ENCODE measurements around the gene TXN. TPM values are rescaled to one million over a fixed set of nuclear protein-coding genes. Genes with fewer than 3 reads are reported as not detected.
"Not testable (repeated sequence)": the region's sequence is repeated elsewhere in the genome, so short reads cannot be mapped to it uniquely, and the experiment has no call there.

Gene TXN
- total RNA-seq, 4 donors from 2014 or later: 100 to 216 (median 162) TPM

- DNase-seq (ENCODE audit: low spot score) (no peak), ATAC-seq (ENCODE audit: low FRiP score) (no peak)
- TF ChIP-seq CTCF (IDR thresholded peaks at IDR 0.05): no peak
These were observed 54.1 kb downstream of the TXN start for GRCh38 chr9:110202232-110202631.

- no peak for TF ChIP-seq CTCF (IDR thresholded peaks at IDR 0.05)
- no peak for DNase-seq (ENCODE audit: low spot score)
- ATAC-seq (ENCODE audit: low FRiP score): no peak
These were observed 56.7 kb downstream of the TXN start for GRCh38 chr9:110199643-110200042.

GRCh38 chr9:110198357-110198756 is 58.0 kb downstream of the TXN start:
- no peak for ATAC-seq (ENCODE audit: low FRiP score)
- no peak for TF ChIP-seq CTCF (IDR thresholded peaks at IDR 0.05)

GRCh38 chr9:110197330-110198187 is 58.7 kb downstream of the TXN start:
- DNase-seq (ENCODE audit: low spot score) (no peak), ATAC-seq (ENCODE audit: low FRiP score) (no peak)
- TF ChIP-seq CTCF (IDR thresholded peaks at IDR 0.05): no peak

More at GRCh38 chr9:110198357-110198756, 58.0 kb downstream of the TXN start:
- no peak for DNase-seq (ENCODE audit: low spot score)

GRCh38 chr9:110196084-110196499 is 60.2 kb downstream of the TXN start:
- not testable (repeated sequence) for DNase-seq (ENCODE audit: low spot score); ATAC-seq (ENCODE audit: low FRiP score)

Other genes with a start within 250 kb of the TXN start
- not detected for gene C9orf152, start 48.3 kb downstream of the TXN start, total RNA-seq
- not detected for gene TXNDC8, start 81.4 kb upstream of the TXN start, total RNA-seq